HG03064 (cell line): ENCODE data around the gene ARHGEF28.

Experiments used
- ATAC-seq: cut with Tn5 transposase; IDR thresholded peaks from one replicate; pipeline ENCODE4 v1.9.1; 2021; ENCODE audit warnings: low read depth; ENCODE audit not compliant: unreplicated experiment

ARHGEF28 gene

DNA sequence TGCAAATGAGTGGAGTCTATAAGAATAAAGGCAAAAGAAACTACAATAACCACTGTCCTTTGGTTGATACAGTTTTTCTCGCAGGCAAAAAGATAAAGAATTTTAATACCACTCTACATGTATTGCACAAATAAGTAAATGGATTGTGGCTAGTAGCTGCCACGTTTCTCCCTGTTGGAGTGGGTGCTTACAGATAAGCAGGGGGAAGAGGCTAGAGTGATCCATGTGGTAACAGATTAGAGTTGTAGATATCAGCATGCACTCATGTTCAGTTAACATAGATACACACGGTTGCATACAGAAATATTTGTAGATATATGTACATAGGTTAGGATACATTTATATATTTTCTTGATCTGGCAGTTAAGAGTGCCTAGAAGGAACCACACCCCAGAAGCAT, 179.5 kb downstream of the ARHGEF28 start:
- no peak for ATAC-seq

DNA sequence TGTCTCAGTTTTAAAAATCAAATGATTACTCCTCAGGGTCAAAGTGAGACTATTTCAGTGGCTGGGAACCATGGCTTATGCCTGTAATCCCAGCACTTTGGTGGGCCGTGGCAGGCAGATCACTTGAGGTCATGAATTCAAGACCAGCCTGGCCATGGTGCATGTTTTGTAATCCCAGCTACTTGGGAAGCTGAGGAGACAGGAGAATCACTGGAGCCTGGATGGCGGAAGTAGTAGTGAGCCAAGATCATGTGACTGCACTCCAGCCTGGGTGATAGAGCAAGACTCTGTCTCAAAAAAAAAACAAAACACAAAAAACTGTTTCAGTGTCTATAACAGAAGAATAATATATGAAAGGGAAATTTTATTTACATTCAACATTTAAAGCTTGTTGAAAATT, 182.9 kb downstream of the ARHGEF28 start:
- ATAC-seq: no peak

DNA sequence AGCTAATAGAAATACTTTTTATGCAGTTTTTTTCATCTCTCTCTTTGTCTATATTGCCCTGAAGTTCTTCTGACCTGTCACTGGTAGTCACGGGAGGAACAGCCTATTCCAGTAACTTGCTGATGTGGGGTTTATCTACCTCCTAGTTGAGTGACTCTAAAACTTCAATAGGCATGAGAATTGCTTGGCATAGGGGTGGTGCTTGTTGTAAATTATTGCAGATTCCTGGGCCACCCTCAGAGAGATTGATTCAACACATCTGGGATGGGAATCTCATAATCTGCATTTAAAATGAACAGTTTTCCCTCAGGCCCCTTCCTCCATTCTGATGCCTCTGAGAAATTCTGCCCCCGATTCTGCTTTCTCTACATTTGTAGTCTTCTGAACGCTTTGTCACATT, 184.4 kb downstream of the ARHGEF28 start:
- ATAC-seq: no peak

DNA sequence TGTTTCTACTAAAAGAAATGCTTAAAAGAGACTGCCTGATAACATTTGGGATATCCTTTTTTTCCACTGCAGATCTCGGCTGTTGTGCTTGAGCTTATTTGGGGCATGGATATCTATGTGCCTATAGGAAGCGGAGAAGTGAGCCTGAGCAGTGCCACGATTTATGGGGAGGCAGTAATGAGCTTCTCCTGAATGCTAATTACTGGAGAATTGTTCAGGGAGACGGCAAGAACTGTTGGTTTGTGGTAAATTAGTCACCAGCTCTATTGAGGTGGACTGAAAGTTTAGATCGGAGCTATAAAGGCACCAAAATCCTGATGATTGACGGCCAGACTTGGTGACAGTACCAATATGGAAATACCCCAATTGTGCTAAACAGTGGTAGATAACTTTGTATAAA, 186.5 kb downstream of the ARHGEF28 start:
- ATAC-seq: no peak

DNA sequence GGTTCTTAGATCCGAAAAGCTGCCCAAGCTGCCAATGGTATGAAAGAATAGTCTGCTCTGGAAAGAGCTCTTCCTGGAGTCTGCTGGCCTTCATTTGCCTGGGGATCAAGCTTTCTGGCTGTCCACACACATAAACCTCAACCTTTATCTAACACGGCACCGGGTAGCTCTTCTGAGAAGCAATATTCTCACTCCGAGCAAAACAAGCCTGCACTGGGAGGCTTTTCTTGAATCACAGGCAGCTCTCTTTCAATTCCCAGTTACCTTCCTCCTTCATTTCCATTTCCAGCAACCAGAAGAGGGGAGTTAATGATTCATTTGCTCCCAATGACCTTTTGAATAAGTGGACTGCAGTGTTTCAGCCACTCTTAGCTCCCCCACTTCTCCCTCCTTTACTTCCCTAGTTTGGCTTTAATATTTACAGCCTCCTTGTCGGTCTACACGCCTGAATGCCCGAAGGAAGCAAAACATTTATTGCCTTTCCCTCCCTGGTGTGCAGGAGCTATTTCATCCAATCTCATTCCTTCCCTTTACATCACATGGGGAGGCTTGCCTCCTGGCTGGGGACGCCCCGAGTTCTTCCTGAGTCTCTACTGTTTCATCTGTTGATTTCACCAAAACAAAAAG, 187.1 kb downstream of the ARHGEF28 start:
- no peak for ATAC-seq

DNA sequence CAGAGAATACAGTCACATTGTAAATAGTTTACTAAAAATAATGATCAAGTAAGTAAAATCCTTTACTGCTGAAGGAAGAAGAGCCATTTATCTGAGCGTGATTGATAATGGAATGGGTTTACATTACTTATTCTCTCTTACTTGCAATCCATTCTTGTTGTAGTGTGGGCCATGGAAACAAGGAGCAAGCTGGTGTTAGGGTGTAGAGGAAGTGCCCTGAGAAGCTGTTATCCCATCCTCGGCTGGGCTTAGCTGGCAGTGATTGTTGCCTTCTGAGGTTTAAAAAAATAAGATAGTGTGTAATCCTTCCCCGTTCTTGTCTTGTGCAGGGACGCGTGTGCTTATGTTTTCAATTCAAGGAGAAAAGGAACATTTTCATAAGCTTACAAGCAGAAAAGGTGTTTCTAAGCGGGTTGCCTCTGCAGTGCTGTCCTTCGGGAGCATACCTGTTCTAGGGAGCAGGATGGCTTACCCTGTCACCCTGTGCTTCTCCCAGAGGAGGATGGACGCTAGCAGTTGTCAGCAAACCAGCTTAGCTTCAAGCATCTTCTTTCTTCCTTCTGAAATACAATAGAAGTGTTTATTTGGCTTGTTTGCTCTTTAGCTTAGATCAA, 188.3 kb downstream of the ARHGEF28 start:
- ATAC-seq: no peak

DNA sequence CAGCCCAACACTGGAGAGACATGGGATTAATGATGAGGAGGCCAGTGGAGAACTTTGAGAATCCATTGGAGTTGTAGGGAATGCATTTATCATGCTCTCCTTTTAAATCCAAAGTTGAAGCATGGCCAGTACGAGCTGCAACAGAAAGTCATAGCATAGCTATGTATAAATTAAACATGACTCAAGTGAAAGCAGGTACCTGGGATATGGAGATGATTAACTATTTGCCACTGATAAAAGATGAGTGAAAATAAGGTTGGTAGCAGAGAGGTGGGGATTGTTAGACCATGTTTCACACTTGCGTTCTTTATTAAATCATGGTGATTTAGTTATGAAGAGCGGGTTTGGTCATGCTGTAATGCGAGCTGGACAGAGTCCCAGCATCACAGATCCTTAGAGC, 189.6 kb downstream of the ARHGEF28 start:
- ATAC-seq: no peak

DNA sequence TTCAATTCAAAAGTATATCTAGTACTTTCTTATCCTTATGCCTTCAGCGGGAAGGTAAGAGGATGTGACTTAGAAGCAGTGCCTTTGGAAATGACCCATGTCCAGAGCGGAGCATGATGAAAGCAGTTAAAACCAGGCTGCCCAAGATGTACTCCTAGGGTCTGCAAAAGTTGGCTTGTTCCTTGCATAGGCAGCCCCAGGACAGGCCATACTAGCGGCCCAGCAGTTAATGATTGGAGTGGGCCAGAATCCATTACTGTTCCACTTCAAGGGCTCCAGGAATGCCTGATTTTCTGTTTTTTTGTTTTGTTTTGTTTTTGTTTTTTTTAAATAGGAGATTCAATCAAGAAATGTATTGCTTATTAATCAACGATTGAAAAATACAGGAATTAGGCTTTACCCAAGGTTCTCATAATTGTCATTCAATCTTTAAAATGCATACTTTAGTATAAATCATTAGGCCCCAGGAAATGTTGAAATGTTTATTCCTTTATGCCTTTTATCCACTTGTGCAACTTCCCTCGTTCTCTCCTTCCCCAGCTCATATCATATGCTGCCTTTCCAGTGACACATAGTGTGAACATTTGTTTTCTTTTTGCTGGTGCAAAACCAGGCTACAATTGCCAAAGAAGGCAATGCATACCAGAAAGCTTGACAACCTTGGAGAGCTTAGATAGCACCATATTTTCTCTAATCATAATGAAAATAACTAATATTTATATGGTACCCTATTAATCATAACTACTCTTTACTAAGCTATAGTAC, 190.8 kb downstream of the ARHGEF28 start:
- ATAC-seq: no peak

DNA sequence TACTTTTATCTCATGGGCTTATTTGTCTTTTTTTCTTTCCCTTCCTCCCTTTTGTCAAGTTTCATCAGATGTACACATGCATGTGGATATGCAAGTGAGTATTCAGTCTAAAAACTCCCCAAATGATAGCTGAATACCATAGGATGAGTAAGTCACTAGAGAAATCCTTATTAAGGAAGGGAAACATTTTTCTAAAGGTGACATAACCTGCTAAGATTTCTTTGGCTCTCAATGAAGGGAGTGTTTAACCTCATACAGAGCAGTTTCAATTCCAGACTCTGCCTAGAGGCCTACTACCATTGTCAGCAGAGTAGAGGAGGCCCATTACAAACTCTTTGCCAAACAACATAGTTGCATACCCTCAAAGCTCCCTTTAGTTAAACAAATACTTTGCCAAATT, 192.4 kb downstream of the ARHGEF28 start:
- no peak for ATAC-seq

DNA sequence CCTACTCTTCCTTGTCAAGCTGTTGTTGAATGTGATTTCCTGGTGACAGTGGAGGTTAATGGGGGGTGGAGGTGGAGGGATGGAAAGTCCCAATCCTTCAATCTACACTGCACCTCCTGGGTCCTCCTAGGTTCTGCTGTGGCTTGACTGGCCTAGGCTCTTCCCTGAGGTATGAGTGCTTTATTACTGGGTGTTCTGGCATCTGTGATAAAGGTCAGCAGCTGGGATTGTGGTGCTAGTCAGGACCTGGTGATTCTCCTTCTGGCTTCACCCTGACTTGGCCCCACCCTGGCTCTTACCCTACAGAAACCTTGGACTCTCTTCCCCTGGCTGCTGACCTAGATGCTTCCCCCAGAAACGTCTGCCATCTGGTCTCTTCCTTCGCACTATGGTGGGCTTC, 194.3 kb downstream of the ARHGEF28 start:
- no peak for ATAC-seq

DNA sequence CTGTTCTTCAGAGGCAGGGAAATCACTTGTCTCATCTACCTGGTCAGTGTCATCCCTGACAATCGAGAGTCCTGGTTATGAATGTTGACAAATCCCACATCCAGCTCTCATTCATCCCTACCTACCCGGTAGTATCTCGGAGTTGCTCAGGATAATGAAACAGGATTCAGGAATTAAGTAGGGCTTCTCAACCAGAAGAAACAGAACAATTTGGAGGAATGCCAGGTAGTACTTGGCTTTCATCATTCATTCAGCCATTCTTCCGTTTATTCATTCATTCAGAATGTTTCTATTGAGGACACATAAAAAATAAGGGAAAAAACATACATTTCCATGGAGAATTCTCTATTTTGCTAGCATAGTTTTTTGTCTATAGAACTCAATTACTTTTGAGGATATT, 195.0 kb downstream of the ARHGEF28 start:
- no peak for ATAC-seq

DNA sequence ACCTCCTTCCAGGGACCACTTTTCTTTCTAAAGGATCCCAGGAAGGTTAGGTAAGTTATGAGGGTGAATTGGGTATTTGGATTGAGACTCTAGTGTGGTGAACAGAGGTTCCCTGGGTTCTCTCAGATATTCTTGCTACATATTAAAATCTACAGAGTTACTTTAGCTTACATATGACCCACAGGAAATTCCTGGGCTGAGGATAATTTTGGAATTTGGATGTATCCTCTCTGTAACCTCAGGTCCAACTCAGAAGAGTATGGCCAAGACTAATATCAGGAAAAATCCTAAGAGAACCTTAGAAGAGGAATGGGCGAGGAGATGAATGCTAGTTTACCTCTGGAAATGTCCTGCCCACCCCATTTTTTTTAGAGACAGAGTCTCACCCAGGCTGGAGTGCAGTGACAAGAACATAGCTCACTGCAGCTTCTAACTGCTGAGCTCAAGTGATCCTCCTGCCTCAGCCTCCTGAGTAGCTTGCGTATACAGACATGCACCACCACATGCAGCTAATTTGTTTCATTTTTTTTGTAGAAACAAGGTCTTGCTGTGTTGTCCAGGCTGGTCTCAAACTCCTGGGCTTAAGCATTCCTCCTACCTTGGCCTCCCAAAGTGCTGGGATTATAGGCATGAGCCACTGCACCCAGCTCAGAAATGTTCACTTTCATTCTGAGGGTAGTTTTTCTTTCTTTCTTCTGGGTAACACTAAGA, 196.4 kb downstream of the ARHGEF28 start:
- no peak for ATAC-seq

DNA sequence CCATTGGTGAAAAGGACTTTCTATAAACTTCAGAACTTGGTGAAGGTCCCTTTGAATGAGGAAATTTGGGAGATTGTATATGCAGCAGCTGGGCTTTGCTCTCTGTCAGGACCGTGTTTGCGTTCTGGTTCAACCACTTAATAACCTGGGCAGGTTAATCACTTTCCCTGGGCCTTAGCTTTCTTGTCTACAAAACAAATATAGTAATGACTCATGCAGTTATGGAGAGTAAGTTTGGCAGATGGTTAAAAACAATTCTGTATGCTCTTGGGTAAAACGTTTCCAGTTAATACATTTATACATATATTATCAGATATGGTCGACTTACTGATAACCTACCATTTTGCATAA, 197.0 kb downstream of the ARHGEF28 start:
- no peak for ATAC-seq

DNA sequence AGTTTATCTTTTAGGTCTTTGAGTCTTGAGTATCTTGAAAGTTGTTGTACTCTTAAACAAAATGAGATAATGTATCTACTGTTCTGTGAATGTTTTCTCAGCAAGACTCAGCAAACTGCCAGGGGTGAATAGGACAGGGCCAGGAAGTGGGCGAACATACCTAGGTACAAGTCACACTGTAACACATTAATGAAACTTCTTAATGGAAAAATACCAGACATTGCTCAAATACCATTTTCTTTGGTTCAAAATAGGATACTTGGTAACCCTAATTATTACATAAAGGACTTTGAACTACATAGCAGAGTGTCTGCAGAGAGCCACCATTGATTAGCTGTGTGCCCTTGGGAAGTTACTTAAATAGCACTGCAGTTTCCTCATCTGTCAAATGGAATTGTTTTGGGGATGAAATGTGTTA, 197.5 kb downstream of the ARHGEF28 start:
- no peak for ATAC-seq

DNA sequence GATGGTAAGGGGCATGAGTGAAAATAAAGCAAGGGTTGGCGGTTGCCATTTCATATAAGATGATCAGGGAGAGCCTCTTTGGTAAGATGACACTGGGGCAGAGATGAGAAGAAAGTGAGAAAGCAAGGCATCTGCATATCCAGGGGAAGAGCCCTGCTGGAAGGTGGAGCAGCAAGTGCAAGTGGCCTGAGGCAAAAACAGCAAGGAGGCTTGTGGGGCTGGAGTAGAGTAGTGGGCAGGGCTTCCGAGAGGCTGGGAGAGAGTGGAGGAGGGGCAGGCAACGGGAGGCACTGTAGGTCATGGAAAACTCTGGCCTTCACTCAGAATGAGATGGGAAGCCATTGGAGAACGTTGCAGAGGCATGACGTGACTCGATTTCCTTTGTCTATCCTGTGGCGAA, 199.2 kb downstream of the ARHGEF28 start:
- ATAC-seq: no peak

DNA sequence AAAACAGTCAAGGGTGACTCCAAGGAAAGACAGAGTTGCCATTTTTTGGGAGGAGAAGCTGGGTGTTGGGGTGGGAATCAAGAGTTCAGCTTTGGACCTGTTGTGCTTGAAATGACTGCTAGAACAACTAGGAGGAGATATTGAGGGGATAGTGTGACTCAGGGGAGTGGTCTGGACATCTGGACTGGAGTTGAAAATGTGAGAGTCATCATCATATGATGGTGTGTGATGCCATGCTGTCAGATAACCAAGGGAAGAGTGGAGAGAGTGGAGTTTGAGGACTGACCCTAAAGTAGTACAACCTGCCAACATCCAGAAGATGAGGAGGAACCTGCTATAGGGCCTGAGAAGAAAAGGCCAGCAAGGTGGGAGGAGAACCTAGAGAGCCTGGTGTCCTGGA, 199.7 kb downstream of the ARHGEF28 start:
- ATAC-seq: no peak

DNA sequence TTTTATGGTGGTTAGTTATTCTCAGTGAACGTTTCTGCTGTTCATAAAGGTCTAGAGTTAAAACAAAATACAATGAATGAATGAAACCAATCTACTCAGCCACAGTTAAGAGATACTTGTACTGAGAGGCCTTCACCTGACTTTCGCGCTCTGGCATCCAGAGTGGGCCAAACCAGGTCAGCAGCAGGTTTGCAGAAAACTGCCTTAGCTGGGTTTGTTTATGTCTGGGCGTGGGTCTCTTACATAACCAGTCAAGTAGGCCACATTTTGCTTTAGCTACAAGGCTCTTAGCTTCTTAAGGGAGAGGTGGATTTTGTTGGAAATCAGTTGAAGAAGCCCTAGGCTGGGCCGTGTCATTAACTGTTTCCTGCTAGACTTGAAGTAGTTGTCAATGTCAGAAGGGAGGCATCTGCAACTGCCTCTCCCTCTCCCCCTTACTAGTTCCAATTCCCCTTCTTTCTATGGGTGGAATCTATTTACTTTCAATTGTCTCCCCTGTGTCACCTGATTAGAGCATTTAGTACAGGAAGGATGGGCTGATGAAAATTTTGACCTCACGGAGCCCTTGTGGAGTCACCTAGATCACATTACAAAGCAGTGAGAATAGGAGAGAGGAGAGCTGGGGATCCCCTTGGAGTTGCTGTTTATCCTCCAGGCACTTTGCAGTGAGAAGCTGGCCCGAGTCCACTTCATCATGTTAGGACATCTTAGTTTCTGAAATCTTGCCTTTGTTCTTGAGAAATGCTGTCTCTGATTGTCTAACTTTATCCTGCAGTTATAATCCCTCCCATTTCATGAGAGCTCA, 200.5 kb downstream of the ARHGEF28 start:
- ATAC-seq: no peak

DNA sequence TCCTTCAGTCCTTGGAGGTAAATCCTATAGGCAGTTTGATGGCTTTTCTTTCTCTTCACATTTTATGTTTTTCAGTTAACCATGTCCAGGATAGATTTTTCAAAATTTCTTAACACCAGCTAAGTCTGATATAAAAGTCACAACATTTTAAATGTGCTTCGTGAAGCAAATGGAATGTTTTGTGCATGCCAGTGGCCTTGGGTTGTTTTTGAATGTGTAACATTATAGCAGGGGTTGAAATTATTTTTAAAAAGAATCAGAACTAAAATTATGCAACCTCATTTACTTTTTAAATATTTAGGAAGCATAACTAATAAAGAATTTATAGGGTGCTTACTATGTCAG, 201.1 kb downstream of the ARHGEF28 start:
- ATAC-seq: no peak

DNA sequence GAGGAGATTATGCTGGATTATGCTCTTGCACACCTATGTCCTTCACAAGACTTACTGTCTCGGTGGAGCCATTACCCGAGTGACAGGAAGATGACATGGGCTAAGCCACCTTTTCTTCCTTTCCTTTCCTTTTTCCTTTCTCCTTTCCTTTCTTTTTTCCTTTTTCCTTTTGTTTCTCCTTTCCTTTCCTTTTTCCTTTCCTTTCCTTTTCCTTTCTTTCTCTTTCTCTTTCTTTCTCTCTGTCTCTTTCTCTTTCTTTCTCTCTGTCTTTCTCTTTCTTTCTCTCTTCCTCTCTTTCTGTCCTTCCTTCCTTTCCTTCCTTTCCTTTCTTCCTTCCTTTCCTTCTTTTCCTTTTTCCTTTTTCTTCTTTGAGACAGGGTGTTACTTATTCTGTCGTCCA, 202.5 kb downstream of the ARHGEF28 start:
- no peak for ATAC-seq

DNA sequence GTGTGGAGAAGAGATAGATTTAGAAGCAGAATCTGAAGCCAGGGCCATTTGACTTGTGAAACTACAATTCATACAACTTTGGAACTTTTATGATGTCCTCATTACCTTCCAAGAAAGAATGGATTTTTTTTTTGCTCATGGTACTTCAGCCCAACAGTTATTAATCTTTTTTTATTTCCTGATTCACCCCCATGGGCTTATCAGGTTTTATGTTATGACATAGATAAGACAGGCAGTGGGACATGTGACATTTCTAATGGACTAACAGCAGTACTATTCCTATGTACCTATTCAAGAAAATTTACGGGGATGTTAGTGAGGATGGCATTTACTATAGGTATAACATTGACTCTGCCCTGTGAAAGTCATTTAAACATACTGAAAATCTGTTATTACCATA, 204.7 kb downstream of the ARHGEF28 start:
- ATAC-seq: no peak

DNA sequence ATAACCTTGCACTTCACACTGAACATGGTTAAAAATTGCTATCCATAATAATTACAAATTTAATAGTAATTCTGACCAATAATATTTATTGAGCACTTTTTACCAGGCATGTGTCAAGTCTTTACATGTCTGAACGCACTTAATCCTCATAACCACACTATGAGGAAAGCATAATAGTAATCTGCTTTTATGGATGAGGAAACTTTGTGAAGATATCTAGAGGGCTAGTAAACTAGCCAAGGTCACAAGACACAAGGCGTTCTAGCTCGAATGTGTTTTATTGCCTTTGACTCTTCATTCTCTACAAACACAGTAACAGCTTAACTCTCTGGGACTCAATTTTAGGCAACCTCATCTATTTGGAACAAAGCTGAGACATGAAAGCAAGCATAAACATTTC, 205.1 kb downstream of the ARHGEF28 start:
- ATAC-seq: no peak
